ENCODE measurements around the gene GATD1.

GATD1 gene

GRCh38 chr11:765025-765801, 12.1 kb downstream of the GATD1 start:
- TF ChIP-seq TOX (CRISPR knock-in tag; IDR thresholded peaks at IDR 0.05; ENCODE audit: borderline replicate concordance) (no peak), SNAI2 (CRISPR knock-in tag; IDR thresholded peaks at IDR 0.05) (no peak), TCF4 (CRISPR knock-in tag; IDR thresholded peaks at IDR 0.05; ENCODE audit: borderline replicate concordance) (no peak), ZNF565 (CRISPR knock-in tag; conservative IDR thresholded peaks at IDR 0.05; ENCODE audit: low read depth) (no peak), ZFP30 (CRISPR knock-in tag; IDR thresholded peaks at IDR 0.05) (no peak), OSR1 (CRISPR knock-in tag; IDR thresholded peaks at IDR 0.05) (no peak), CSDC2 (CRISPR knock-in tag; IDR thresholded peaks at IDR 0.05) (no peak), ZNF8 (CRISPR knock-in tag; IDR thresholded peaks at IDR 0.05) (no peak), CSRNP3 (CRISPR knock-in tag; IDR thresholded peaks at IDR 0.05) (no peak), ISL1 (CRISPR knock-in tag; IDR thresholded peaks at IDR 0.05) (no peak), GLIS3 (CRISPR knock-in tag; IDR thresholded peaks at IDR 0.05) (no peak), ZFP3 (CRISPR knock-in tag; IDR thresholded peaks at IDR 0.05) (no peak), ZC3H10 (CRISPR knock-in tag; IDR thresholded peaks at IDR 0.05) (no peak), RARB (CRISPR knock-in tag; IDR thresholded peaks at IDR 0.05) (no peak), ARNTL (CRISPR knock-in tag; IDR thresholded peaks at IDR 0.05; ENCODE audit: borderline replicate concordance, low read depth) (no peak), PPARA (CRISPR knock-in tag; IDR thresholded peaks at IDR 0.05; ENCODE audit: borderline replicate concordance) (no peak)
- TF ChIP-seq, protein P1, sequence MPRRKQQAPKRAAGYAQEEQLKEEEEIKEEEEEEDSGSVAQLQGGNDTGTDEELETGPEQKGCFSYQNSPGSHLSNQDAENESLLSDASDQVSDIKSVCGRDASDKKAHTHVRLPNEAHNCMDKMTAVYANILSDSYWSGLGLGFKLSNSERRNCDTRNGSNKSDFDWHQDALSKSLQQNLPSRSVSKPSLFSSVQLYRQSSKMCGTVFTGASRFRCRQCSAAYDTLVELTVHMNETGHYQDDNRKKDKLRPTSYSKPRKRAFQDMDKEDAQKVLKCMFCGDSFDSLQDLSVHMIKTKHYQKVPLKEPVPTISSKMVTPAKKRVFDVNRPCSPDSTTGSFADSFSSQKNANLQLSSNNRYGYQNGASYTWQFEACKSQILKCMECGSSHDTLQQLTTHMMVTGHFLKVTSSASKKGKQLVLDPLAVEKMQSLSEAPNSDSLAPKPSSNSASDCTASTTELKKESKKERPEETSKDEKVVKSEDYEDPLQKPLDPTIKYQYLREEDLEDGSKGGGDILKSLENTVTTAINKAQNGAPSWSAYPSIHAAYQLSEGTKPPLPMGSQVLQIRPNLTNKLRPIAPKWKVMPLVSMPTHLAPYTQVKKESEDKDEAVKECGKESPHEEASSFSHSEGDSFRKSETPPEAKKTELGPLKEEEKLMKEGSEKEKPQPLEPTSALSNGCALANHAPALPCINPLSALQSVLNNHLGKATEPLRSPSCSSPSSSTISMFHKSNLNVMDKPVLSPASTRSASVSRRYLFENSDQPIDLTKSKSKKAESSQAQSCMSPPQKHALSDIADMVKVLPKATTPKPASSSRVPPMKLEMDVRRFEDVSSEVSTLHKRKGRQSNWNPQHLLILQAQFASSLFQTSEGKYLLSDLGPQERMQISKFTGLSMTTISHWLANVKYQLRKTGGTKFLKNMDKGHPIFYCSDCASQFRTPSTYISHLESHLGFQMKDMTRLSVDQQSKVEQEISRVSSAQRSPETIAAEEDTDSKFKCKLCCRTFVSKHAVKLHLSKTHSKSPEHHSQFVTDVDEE (CRISPR knock-in tag; IDR thresholded peaks at IDR 0.05), result no peak
- ATAC-seq, result peak; percentile 65

GRCh38 chr11:764322-765024, 12.8 kb downstream of the GATD1 start:
- TF ChIP-seq ZNF565 (CRISPR knock-in tag; conservative IDR thresholded peaks at IDR 0.05; ENCODE audit: low read depth) (no peak), OSR1 (CRISPR knock-in tag; IDR thresholded peaks at IDR 0.05) (no peak), ARNTL (CRISPR knock-in tag; IDR thresholded peaks at IDR 0.05; ENCODE audit: borderline replicate concordance, low read depth) (no peak), ZC3H10 (CRISPR knock-in tag; IDR thresholded peaks at IDR 0.05) (no peak), PPARA (CRISPR knock-in tag; IDR thresholded peaks at IDR 0.05; ENCODE audit: borderline replicate concordance) (no peak), ESRRG (CRISPR knock-in tag; IDR thresholded peaks at IDR 0.05) (no peak), POU6F1 (CRISPR knock-in tag; IDR thresholded peaks at IDR 0.05; ENCODE audit: borderline replicate concordance, low read depth) (no peak), ISL1 (CRISPR knock-in tag; IDR thresholded peaks at IDR 0.05) (no peak), CSDC2 (CRISPR knock-in tag; IDR thresholded peaks at IDR 0.05) (no peak), ZFP30 (CRISPR knock-in tag; IDR thresholded peaks at IDR 0.05) (no peak), BACH2 (CRISPR knock-in tag; IDR thresholded peaks at IDR 0.05; ENCODE audit: borderline replicate concordance) (no peak), CSRNP3 (CRISPR knock-in tag; IDR thresholded peaks at IDR 0.05) (no peak), SNAI2 (CRISPR knock-in tag; IDR thresholded peaks at IDR 0.05) (no peak), RARB (CRISPR knock-in tag; IDR thresholded peaks at IDR 0.05) (no peak), ZNF70 (CRISPR knock-in tag; IDR thresholded peaks at IDR 0.05) (no peak), TOX (CRISPR knock-in tag; IDR thresholded peaks at IDR 0.05; ENCODE audit: borderline replicate concordance) (no peak), ZNF8 (CRISPR knock-in tag; IDR thresholded peaks at IDR 0.05) (no peak), GLIS3 (CRISPR knock-in tag; IDR thresholded peaks at IDR 0.05) (no peak)
- TF ChIP-seq, protein P2, sequence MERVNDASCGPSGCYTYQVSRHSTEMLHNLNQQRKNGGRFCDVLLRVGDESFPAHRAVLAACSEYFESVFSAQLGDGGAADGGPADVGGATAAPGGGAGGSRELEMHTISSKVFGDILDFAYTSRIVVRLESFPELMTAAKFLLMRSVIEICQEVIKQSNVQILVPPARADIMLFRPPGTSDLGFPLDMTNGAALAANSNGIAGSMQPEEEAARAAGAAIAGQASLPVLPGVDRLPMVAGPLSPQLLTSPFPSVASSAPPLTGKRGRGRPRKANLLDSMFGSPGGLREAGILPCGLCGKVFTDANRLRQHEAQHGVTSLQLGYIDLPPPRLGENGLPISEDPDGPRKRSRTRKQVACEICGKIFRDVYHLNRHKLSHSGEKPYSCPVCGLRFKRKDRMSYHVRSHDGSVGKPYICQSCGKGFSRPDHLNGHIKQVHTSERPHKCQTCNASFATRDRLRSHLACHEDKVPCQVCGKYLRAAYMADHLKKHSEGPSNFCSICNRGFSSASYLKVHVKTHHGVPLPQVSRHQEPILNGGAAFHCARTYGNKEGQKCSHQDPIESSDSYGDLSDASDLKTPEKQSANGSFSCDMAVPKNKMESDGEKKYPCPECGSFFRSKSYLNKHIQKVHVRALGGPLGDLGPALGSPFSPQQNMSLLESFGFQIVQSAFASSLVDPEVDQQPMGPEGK (CRISPR knock-in tag; IDR thresholded peaks at IDR 0.05; ENCODE audit: borderline replicate concordance), result no peak
- TF ChIP-seq, protein P1 (CRISPR knock-in tag; IDR thresholded peaks at IDR 0.05), result no peak
- no peak; the same call in 2 of the 3 replicates for ATAC-seq

Data from SK-N-SH treated with all-trans-retinoic acid at 6 μM for 48 hours (cell line).